GM19468 (cell line): Measurements from ENCODE around the gene AGAP3.

Experiments
- ATAC-seq: cut with Tn5 transposase; IDR thresholded peaks from one replicate; pipeline ENCODE4 v1.9.1; 2021; ENCODE audit warnings: mild to moderate bottlenecking, moderate library complexity, moderate number of reproducible peaks; ENCODE audit not compliant: unreplicated experiment; ENCODE audit errors: extremely low read depth

Gene AGAP3

DNA sequence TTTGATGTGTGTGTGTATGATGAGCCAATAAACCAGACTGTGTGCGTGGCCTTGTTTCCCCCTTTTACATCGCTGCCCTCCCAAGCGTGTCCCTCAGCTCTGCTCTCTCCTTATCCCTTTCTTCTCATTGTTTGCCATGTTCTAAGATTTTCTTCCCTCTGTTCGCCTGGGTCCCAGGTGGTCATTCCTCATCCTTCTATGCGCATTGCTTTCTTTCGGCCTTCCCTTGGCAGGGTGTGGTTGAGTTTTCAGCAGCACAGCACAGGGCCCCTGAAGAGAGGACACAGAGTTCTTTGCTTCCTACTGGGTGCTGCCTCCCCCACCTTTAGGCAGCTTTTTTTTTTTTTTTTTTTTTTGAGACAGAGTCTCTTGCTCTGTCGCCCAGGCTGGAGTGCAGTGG lies 58.1 kb downstream of the AGAP3 start:
- no peak for ATAC-seq

DNA sequence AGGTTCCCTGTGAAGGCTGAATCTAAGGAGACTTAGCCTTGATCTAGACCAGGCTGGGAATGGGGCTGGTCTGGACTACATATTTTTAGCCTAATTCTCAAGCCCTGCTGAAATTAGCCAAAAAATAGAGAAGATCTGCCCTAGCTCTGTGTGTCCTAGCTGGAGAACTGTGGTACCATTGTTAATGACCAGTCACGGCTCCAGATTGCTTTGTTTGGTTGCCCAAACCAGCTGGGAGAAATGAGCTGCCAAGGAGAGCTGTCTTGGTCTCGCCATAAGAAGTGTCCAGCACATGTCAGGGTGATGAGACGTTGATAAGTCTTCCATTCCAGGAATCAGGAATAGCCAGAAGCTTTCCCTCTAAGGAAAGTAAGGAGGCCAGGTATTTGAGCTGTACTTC lies 60.5 kb downstream of the AGAP3 start:
- ATAC-seq, result no peak

DNA sequence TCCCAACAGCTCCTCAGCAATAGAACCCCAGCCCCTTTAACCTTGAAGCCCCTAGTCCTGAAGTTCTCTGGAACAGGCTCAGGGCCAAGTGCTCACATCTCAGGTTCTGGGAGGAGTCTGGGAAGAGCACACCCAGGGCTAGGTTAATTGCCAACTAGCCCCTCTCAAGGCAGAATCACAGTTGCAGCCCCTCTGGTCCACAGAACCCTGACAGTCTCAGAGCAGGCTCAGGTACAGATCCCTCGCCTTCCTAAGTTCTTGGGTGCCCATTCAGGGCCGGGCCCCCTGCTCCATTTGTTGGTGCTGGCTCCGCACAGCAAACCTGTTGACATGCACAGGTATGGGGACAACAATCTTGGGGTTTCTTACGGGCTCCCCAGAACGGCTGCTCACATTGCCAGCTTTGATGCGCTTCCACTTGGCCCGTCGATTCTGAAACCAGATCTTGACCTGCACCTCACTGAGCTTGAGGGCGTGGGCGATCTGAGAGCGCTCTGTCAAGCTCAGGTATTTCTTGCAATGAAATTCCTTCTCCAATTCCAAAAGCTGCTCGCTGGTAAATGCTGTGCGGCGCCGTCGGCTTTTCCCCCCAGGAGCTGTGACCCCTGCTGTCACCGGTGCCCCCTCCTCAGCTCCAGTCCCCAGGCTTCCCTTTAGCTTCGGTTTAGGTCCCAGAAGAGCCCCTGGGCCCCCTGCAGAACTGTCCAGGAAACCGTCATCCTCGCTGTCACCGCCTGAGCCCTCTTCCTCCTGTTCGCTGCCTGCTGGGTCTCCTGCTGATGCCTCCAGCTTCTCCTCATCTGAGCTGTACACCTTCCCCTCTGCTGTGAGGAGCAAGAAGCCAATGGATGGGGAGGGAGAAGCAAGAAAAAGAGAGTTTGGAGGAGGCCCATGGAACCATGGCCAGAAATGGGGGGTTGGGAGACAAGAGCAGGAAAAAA lies 62.3 kb downstream of the AGAP3 start:
- ATAC-seq, result no peak

DNA sequence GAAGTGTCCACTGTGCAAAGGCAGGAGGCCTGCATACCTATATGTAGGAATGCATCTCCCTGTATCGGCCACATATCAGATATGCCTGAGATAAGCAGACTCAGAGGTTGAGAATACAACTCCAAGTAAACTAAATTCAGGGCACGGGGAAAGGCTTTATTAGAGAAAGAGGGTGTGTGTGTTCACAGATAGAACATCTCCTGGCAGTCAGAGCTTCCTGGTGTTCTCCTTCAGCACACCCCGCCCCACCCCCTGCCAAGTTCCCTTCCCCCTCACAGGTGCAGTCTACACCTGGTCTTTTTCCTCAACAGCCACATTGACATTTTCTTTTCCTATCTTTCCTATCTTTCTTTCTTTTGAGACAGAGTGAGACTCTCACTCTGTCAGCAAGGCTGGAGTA lies 64.1 kb downstream of the AGAP3 start:
- no peak for ATAC-seq

DNA sequence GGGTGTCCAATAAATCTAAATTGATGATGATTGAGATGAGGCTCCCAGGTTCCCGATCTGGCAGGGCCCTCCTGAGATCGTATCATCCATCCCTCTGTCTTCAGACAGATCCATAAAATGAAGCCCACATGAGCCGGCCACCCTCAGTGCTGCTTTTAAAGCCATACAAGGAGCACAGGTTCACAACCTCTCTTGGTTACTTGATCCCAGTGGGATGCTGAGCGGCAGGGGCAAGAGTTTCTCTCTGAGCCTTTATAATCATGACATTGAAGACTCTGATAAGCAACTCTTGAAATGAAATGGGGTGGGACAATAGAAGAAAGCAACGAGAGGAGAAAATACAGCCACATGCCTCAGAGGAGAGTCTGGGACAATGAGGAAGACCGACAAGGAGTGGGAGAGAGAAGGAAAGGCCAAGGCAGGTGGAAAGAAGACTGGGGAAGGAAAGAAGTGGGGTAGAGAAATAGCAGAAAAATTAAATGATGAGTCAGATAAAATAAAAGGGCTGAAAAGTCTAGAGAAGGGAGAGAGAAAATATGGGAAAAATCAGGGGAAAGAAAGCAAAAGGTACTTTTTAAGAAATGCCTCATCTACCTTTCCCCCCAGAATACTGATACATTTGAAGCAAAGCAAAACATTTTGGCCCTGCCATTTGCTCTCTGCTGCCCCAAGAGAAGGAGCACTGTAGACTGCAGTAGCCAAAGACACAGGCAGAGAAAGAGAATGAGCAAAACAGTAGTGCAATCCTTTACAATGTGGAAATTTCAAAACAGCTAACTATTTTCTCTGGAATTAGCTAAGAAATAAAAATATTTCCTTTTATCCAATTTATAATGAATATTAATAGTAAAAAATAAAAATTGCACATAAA lies 66.6 kb downstream of the AGAP3 start:
- no peak for ATAC-seq

DNA sequence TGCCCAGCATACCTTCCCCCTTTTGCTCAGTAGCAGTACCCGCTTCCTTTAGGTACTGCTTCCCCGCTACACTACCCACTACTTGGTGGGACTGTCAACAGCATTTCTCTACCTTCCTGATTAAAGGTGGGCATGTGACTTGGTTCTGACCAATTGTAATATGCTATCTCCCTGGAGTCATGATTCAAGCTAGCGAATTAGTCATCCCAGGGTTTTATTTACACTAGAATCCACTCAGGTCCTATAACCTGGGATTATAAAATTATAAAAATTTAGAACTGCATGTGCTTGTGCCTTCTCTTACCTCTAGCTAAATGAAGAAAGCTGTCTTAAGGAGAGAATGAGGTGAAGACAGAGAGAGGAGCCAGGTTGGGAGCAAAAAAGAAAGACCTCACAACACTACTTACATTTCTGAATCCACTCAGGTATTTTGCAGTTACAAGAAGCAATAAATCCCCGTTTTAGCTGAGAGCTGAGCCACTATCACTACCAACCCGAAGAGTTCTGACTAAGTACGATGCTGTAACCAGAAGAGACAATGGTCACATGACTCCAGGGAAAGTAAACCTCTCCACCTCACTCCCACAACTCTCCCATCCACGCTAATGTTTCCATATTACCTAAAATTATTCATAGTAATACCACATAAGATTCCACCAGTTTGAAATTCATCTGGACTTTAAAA lies 71.5 kb downstream of the AGAP3 start:
- no peak for ATAC-seq

DNA sequence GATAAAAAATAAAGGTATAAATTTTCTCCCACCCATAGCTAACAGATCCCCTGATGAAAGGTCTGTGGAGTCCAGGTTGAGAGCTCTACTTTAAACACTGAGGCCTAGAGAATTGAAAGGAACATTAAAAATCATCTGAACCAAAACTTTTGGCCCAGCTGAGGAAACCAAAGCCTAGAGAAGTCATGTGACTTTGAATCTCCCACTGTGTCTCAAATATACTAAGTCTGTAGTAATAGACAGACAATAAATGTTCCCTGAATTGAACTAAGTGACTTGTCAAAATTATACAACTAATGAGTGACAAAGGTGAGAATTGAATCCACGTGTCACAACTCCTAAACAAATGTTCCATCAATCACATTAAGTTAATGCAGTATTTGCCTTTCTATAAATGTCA lies 75.5 kb downstream of the AGAP3 start:
- ATAC-seq, result no peak

DNA sequence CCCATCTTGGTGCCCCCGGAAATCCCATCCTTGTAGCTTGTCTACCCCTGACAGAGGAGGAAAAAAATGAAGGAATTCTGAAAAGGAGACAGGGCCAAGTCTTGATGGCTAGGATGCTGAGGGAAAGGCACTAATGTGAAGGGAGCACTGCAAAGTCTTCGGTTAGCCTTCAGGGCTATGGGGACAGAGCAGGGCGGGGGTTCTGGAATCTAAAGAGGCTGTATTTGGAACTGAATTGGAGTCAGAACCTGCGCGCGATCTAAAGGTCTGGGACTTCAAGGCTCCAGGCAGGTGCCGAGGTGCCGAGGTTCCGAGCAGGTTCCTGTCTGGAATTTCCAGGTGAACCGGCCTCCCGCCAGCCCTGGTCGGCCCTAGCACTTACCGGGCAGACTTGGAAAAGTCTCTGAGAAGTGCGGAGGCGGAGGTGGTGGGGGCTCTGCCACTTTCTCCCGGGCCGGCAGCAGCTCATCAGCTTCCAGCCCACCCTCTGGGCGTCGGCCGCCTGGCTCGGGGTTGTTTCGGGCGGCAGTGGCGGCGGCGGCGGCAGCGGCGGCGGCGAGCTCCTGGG lies 80.4 kb downstream of the AGAP3 start:
- no peak for ATAC-seq

DNA sequence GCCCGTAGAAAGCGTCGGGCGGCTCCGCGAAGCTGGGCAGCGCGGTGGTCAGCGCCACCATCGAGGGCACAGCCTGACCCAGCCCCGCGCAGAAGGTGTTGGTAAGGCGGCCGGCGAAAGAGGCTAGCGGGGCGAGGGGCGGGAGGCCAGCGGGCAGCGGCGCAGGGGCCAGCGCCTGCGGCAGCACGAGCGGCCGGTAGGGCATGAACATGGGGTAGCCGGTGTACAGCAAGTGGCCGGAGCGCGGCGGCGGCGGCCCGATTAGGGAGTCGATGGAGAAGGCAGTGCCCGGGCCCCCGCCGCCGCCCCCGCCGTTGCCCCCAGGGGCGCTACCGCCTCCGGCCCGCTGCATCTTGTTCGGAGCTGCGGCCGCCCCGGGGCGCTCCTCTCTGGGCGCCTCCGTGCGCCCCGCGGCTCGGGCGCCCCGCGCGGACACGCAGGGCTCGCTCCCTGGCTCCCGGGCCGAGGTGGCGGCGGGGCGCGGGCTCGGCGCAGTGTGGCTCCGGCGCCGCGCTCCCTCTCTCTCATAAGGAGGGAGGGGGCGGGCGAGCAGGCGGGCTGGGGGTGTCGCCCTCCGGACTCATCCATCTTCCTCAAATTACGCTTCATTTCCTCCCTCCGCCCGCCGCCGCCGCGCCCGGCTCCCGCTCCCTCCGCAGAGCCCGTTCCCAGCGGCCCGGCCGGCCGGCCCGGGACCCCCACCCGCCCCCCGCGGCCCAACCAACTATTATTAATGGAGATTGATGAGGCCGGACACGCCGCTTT lies 81.1 kb downstream of the AGAP3 start, which contains the start of gene GBX1:
Gene GBX1, minus strand, starts transcription at position 498 of the 765 bp plus-strand sequence. Its CDS starts 146 bp downstream, at position 352.
- no peak for ATAC-seq

DNA sequence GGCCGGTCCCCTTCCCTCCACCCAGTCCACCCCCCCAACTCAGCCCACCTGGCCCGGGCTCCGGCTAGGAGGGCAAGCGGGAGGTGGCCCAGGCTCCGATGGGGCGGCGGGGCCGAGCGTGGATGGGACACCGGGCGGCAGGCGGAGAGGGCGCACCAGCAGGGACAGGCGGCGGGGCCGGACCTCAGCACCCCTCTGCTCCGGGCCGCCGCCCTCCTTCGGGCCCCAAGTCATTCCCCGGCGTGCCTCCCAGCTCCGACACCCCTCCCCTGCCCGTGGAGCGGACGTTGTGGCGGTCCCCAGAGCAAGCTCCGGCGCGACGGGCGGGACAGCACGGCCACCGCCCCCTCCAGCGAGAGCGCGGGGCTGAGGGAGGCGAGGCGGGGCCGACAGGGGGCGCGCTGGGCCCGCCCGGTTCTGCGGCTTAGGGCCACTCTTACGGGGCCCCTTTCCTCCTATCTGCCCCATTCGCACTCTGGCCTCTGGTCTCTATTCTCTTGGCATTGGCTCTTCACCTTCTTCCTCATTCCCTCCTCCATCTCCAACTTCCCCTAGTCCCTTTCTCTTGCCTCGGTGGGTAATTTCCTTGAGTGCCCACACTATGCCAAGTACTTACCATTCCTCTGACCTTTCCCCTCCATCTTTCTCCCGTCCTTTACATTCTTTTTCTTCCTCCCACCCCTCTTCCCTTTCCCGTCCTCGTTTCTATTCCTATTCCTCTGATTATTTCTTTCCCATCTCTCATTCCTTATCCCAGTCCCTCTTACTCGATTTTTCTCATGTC lies 81.9 kb downstream of the AGAP3 start:
- no peak for ATAC-seq

DNA sequence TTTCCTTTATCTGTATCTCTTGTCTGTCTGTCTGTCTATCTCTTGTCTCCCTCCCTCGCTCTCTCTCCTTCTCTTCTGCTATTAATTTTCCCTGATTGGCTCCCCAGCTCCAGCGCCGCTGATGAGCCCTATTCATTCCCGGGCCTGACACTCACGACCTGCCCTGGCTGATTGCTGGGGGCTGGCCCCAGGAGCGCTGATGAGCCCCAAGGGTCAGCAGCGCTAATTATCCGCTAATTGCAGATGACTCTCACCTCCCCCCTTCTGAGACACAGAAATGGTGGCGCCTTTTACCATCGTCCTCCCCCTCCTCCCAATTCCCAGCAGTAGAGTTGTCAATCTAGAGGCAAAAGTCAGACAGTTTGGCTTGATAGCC lies 82.5 kb downstream of the AGAP3 start:
- ATAC-seq, result no peak

DNA sequence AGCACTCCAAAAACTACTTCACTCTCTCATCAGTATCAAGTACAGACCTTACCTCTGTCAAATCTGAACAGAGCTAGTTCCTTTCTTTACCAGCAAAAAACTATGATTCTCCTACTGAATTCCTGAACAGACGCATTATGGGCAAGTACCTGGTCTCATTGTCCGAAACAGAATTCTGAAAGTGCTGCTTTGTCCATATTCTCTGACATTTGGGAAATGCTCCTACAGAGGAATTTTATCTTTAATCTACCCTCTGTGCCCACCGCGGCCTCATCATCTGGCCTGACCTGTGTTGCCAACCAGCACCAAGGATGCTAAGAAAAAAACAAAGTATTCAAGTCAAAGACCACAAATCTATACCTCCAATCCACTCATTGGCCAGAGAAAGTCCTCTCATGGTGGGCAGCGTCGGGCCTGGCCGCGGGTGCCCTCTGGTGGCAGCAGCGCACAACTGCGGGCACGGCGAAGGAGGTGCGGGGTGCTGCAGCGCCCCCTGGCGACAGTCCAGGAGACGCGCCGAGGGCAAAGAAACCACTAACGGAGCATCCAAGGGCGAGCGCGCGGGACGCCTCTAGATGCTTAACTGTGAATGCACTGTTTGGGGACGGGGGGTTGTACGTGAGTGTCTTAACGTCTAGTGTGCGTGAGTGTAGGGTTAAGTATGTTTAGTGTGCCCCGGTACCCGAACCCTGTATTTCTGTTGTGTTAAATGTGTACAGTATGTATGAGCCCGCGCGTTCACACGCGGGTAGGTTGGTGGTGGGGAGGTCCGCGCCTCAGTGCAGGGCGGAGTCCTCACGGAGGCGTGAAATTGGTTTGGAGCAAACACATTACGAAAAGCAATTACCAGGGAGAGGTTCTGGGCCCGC lies 86.2 kb downstream of the AGAP3 start:
- ATAC-seq, result peak; percentile 19

DNA sequence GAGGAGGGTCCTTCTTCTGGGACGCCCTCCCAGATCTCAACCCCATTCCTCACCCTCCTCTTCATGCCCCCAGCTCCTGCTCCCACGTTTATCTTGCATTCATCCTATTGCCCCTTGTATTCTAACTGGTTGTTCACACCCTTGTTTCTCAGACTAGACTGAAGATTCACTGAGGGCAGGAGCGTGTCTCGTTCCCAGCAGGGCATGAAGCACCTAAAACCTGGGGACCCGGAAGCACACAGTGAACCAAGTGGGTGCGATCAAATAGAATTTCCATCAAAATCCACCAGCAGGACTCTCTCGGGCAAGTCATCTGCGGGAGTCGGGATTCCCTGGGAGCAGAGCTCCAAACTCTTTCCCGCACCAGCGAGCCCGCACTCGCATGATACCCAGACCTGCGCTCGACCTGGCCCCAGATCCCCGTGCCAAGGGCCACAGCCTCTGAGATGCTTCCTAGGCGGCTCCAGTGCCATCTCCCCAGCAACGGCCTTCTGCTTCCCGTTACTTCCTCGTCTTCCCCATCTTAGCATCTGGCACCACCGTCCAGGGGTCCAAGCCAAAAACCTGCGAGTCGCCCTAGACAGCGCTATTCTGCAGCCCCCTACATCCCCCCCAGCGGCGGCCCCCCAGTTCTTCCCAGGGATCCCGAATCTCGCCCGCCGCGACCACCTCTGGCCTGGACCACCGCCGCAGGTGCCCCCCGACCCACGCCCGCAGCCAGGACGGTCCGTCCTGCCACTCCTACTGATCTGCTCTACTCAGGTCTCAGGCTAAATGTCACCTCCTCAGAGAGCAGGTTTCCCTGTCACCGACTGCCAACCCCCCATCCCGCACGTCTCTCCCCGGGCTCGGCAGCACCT lies 87.3 kb downstream of the AGAP3 start:
- ATAC-seq, result no peak

DNA sequence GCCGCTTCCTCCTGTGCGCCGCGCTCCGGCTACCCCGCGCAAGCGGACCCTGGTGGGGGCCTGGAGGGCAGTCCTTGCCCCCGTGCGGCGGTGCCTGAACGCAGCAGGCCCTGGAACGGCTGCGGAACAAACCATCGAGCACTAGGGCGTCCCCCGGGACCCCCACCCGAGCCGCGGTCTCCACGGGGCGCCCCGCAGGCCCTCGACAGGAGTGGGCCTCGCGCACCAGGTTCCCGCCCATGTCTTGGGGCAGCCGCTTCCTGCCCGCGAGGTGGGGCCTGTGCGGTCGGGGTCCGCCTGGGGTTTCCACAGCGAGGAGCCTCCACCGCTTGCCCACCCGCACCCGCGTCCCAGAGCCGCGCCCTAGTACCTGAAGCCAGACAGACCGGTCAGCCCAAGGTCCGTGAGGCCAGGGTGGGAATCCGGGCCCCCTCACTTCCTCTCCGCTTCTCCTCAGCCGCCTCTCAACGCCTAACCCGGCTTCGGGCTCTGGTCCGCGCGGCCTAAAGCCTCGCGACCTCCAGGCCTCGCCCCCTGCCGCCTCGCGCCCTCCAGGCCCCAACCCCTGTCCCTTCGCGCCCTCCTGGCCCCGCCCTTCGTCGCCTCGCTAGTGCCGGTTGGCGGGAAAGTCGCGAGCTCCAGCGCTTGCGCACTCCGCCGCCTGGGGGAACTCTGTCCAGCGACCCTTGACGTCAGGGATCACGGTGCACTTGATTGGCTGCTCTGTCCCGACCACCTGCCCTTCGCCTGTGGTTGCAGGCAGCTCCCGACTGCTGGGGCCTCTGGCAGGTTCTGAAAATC lies 88.2 kb downstream of the AGAP3 start:
- ATAC-seq, result no peak

DNA sequence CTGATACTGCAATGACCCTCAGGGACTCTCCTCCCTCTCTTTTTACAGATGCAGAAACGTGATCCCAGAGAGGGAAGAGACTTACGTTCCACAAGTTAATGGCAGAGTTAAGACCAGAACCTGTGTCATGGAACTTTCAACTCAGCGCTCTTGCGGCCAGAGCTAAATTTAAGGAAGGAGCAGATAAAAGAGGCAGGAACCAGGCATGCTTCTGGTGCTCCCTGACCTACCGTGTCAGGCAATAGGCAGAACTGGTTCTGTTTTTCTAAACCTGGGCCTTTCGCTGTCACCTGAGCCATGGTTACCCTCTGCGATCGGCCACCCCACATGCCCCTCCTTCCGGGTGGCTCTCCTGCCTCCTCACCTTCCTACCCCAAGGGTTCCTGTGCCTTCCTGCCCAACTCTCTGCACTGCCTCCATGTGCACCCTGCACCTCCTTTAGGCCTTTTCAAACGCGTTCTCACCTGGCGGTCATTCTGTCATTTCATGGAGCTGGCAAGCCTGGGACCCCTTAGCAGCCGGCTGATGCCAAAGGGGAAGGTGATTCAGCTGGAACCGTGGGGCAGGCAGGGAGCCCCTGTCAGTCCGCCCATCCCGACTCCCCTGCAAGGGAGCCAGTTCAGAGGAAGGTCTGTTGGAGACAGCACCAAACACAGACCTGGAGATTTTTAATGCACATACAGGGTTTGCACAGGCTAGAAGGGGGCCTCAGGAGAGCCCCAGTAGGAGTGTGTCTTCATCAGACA lies 88.9 kb downstream of the AGAP3 start:
- ATAC-seq, result no peak
